IMR-90 (cell line): ENCODE measurements around the gene IL20RA. TPM values are rescaled to one million over a fixed set of nuclear protein-coding genes. Genes with fewer than 3 reads are reported as not detected.

ENCODE experiments used
- ATAC-seq: fragments of 200-7000 bp; cut with Tn5 transposase; 2 replicates; pipeline ENCODE4 v1.9.1; 2020; ENCODE audit warnings: low read depth, mild to moderate bottlenecking, moderate library complexity
- BruUV-seq: library from RNA; stranded (reverse); fragments of 400-500 nt; replicated peaks from 2 replicates; lab custom pipeline; 2021; lab: Mats Ljungman, UMichigan
- CTCF ChIA-PET: fragments of 300-600 bp; formaldehyde crosslinking; extraction: SDS; loops from one replicate; lab custom pipeline; 2021; ENCODE audit warnings: antibody characterized with exemption; lab: Yijun Ruan, JAX
- POLR2A ChIA-PET: fragments of 300-600 bp; sonication (Branson Sonifier 250); formaldehyde crosslinking; loops from one replicate; lab custom pipeline; 2022; ENCODE audit warnings: antibody characterized with exemption; ENCODE audit not compliant: unreplicated experiment; lab: Charles Lee
- DNase-seq: peaks from one replicate; pipeline ENCODE4 v3.0.0; 2013
- H2AFZ ChIP-seq: replicated peaks from 2 replicates; pipeline ENCODE3; 2013; ENCODE audit warnings: low read length, mild to moderate bottlenecking; ENCODE audit not compliant: poor library complexity
- H2AK5ac ChIP-seq: 2 replicates; pipeline ENCODE4 v1.6.1; 2013; ENCODE audit warnings: low read depth, low read length, inconsistent platforms
- H2AK9ac ChIP-seq: replicated peaks from 2 replicates; pipeline ENCODE3; 2013; ENCODE audit warnings: mild to moderate bottlenecking, low read depth, low read length, moderate library complexity; ENCODE audit not compliant: poor library complexity
- H2BK120ac ChIP-seq: 2 replicates; pipeline ENCODE4 v1.6.1; 2013; ENCODE audit warnings: low read depth, low read length, inconsistent platforms
- H2BK15ac ChIP-seq: 3 replicates; pipeline ENCODE4 v1.6.1; 2013; ENCODE audit warnings: low read depth, low read length, inconsistent platforms
- H2BK20ac ChIP-seq: 2 replicates; pipeline ENCODE4 v1.6.1; 2013; ENCODE audit warnings: low read depth, mild to moderate bottlenecking, inconsistent platforms, low read length, moderate library complexity
- H2BK5ac ChIP-seq: 2 replicates; pipeline ENCODE4 v1.6.1; 2013; ENCODE audit warnings: mild to moderate bottlenecking, low read depth, low read length, inconsistent platforms; ENCODE audit not compliant: poor library complexity, severe bottlenecking
- H3K14ac ChIP-seq: replicated peaks from 2 replicates; pipeline ENCODE4 v1.6.1; 2013; ENCODE audit warnings: low read depth, low read length, inconsistent platforms
- H3K18ac ChIP-seq: 2 replicates; pipeline ENCODE4 v1.6.1; 2013; ENCODE audit warnings: low read depth, low read length, control low read depth
- H3K23ac ChIP-seq: 2 replicates; pipeline ENCODE4 v1.6.1; 2013; ENCODE audit warnings: low read depth, low read length, inconsistent platforms
- H3K27ac ChIP-seq: 2 replicates; pipeline ENCODE4 v1.5.1; 2013; ENCODE audit warnings: mild to moderate bottlenecking, control low read depth, low read length; ENCODE audit not compliant: insufficient read depth
- H3K27me3 ChIP-seq: 2 replicates; pipeline ENCODE4 v1.6.1; 2013; ENCODE audit warnings: low read length; ENCODE audit not compliant: control insufficient read depth, insufficient read depth
- H3K36me3 ChIP-seq: 2 replicates; pipeline ENCODE4 v1.6.1; 2013; ENCODE audit warnings: low read length, mixed read lengths; ENCODE audit not compliant: control insufficient read depth, insufficient read depth
- H3K4ac ChIP-seq: 2 replicates; pipeline ENCODE4 v1.6.1; 2013; ENCODE audit warnings: low read depth, low read length, inconsistent platforms
- H3K4me1 ChIP-seq: 2 replicates; pipeline ENCODE4 v1.6.1; 2013; ENCODE audit warnings: low read length, mixed read lengths; ENCODE audit not compliant: control insufficient read depth, insufficient read depth
- H3K4me2 ChIP-seq: 2 replicates; pipeline ENCODE4 v1.6.1; 2013; ENCODE audit warnings: low read depth, mild to moderate bottlenecking, control low read depth, low read length, moderate library complexity
- H3K4me3 ChIP-seq: 2 replicates; pipeline ENCODE4 v1.5.1; 2013; ENCODE audit warnings: low read depth, mild to moderate bottlenecking, control low read depth, low read length, moderate library complexity; ENCODE audit not compliant: insufficient read depth
- H3K56ac ChIP-seq: 2 replicates; pipeline ENCODE4 v1.6.1; 2013; ENCODE audit warnings: low read length, inconsistent platforms; ENCODE audit not compliant: insufficient read depth; ENCODE audit errors: extremely low read depth
- H3K79me1 ChIP-seq, 2 experiments: 2 replicates each; pipeline ENCODE4 v1.6.1; 2013; ENCODE audit warnings: low read length in 2 of 2, inconsistent platforms in 1 of 2, low read depth in 1 of 2
- H3K9ac ChIP-seq: 2 replicates; pipeline ENCODE4 v1.6.1; 2013; ENCODE audit warnings: low read depth, low read length, control low read depth
- H3K9me1 ChIP-seq: 2 replicates; pipeline ENCODE4 v1.6.1; 2013; ENCODE audit warnings: low read length, inconsistent platforms; ENCODE audit not compliant: insufficient read depth
- H3K9me3 ChIP-seq: 2 replicates; pipeline ENCODE4 v1.6.1; 2013; ENCODE audit warnings: low read length; ENCODE audit not compliant: control insufficient read depth, insufficient read depth
- H4K20me1 ChIP-seq: 2 replicates; pipeline ENCODE4 v1.6.1; 2013; ENCODE audit warnings: low read length, inconsistent platforms; ENCODE audit not compliant: insufficient read depth
- H4K5ac ChIP-seq: 2 replicates; pipeline ENCODE4 v1.6.1; 2013; ENCODE audit warnings: mild to moderate bottlenecking, low read depth, low read length, control low read depth
- H4K8ac ChIP-seq, 2 experiments: 2 replicates each; pipeline ENCODE4 v1.6.1; 2013; ENCODE audit warnings: low read depth in 2 of 2, low read length in 2 of 2, control low read depth in 1 of 2, inconsistent platforms in 1 of 2
- H4K91ac ChIP-seq: 2 replicates; pipeline ENCODE4 v1.6.1; 2013; ENCODE audit warnings: low read depth, low read length, inconsistent platforms; ENCODE audit not compliant: insufficient read depth
- FOS ChIP-seq: fragments of 150-350 bp; IDR thresholded peaks from 2 replicates; pipeline ENCODE4 v1.6.1; 2016; ENCODE audit warnings: low read depth, low read length
- MAFK ChIP-seq: IDR thresholded peaks from 2 replicates; pipeline ENCODE4 v1.6.1; 2012; ENCODE audit warnings: low read depth, low read length, improper control_type of control experiment
- RCOR1 ChIP-seq: IDR thresholded peaks from 2 replicates; pipeline ENCODE4 v1.6.1; 2012; ENCODE audit warnings: mild to moderate bottlenecking, low read length, improper control_type of control experiment; ENCODE audit not compliant: insufficient replicate concordance
- WGBS, 2 experiments: methylation state at CpG; one replicate each; pipeline versions ENCODE4 v1.1.5 to v1.1.7; 2013; ENCODE audit warnings: missing lambda C conversion rate in 2 of 2; ENCODE audit not compliant: insufficient read length in 1 of 2; ENCODE audit errors: extremely low coverage in 2 of 2; 5-methylcytosine and 5-hydroxymethylcytosine counted together
- dilution Hi-C: fragments of 300-500 bp; cut with HindIII; formaldehyde crosslinking; loops from one replicate; pipeline ENCODE4 v1.14.3; 2018; ENCODE audit warnings: low sequenced_read_pairs; ENCODE audit not compliant: unreplicated experiment
- in situ Hi-C: fragments of 300-500 bp; cut with MboI; formaldehyde crosslinking; loops from 3 replicates; pipeline ENCODE4 v1.14.3; 2019; ENCODE audit warnings: low sequenced_read_pairs, inconsistent platforms, mixed read lengths
- intact Hi-C: fragments of 100-400 bp; cut with micrococcal nuclease; formaldehyde crosslinking; loops from 2 replicates; pipeline ENCODE4 v1.10.0; 2022
- polyA plus RNA-seq, 3 experiments: library from polyadenylated mRNA; depleted of rRNA; stranded (reverse); fragments of >200 nt; gene quantifications; 2 replicates each; pipeline ENCODE4 v1.2.3, GENCODE V29; 2012; ENCODE audit warnings: low replicate concordance in 1 of 3
- total RNA-seq: library from RNA; depleted of rRNA; stranded (reverse); fragments of >200 nt; gene quantifications from 2 replicates; pipeline ENCODE4 v1.2.3, GENCODE V29; 2012

Gene IL20RA
- total and polyA plus RNA-seq, 2 of the 4 experiments (the other 2 are of a cell fraction), result 0.02 TPM; not detected in 1

DNA sequence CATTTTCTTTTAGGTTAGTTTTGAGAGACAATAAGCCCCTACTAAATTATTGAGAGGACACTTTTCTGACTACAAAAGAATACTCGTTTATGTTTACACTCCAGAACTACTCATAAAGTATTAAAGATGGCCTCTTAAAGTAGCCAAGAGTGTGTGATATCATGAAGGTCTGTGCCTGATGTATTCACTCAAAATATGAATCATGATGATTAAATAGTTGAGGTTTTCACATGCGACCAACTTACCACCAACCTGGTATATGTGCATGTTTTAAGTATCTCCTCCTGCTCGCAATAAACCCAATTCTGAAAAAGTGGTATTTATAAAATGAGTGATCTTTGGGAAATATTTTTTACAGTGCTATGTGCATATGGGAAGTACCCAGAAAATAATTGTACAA is 43.9 kb downstream of the IL20RA start:
- Histone ChIP-seq H2AK9ac (no peak overlapping the region), H3K36me3 (no peaks in the 10 kb centered on the region), H2BK20ac (no peak overlapping the region), H3K4ac (no peak overlapping the region), H3K4me2 (no peak overlapping the region), H3K4me3 (no peak overlapping the region), H4K5ac (no peak overlapping the region), H3K56ac (no peak overlapping the region), H3K9ac (no peak overlapping the region), H2AK5ac (no peak overlapping the region), H3K14ac (no peak overlapping the region), H2BK15ac (no peak overlapping the region), H4K8ac (no peak overlapping the region), H3K23ac (no peak overlapping the region), H3K79me1 (no peaks in the 10 kb centered on the region), H3K9me1 (no peaks in the 10 kb centered on the region), H3K27me3 (peaks cover 9% of the 10 kb centered on the region), H2BK5ac (no peak overlapping the region), H2BK120ac (no peak overlapping the region), H4K20me1 (no peaks in the 10 kb centered on the region), H3K18ac (no peak overlapping the region), H3K27ac (no peak overlapping the region), H2AFZ (no peak overlapping the region), H3K4me1 (no peaks in the 10 kb centered on the region), H4K91ac (no peak overlapping the region), H3K9me3 (no peaks in the 10 kb centered on the region)
- dilution Hi-C loops, result no loop called here
- BruUV-seq, result no TSS peak
- DNase-seq, result no peak
- ChIA-PET CTCF (no interaction called here), POLR2A (no interaction called here)
- intact Hi-C loops, result no loop called here
- no CpG with 5 or more reads among the region's 3 CpGs for WGBS, 2 experiments
- no peak for ATAC-seq
- in situ Hi-C loops, result no loop called here
- TF ChIP-seq FOS, result no peak
- TF ChIP-seq RCOR1, result no peak
- TF ChIP-seq MAFK, result no peak
